Lung microvascular endothelial cell (primary cell): ENCODE results near the gene BTBD18. TPM values are rescaled to one million over a fixed set of nuclear protein-coding genes. Genes with fewer than 3 reads are reported as not detected.

Experiments used
- DNase-seq, 2 donors: peaks; one replicate each; pipeline versions ENCODE4 v3.0.0 to v3.0.0-alpha.2; 2010; ENCODE audit warnings: low read depth in 2 of 2
- total RNA-seq: library from RNA; depleted of rRNA; stranded (reverse); fragments of >200 nt; gene quantifications from 2 replicates; pipeline ENCODE4 v1.2.1, GENCODE V29; 2014

BTBD18 gene, protein sequence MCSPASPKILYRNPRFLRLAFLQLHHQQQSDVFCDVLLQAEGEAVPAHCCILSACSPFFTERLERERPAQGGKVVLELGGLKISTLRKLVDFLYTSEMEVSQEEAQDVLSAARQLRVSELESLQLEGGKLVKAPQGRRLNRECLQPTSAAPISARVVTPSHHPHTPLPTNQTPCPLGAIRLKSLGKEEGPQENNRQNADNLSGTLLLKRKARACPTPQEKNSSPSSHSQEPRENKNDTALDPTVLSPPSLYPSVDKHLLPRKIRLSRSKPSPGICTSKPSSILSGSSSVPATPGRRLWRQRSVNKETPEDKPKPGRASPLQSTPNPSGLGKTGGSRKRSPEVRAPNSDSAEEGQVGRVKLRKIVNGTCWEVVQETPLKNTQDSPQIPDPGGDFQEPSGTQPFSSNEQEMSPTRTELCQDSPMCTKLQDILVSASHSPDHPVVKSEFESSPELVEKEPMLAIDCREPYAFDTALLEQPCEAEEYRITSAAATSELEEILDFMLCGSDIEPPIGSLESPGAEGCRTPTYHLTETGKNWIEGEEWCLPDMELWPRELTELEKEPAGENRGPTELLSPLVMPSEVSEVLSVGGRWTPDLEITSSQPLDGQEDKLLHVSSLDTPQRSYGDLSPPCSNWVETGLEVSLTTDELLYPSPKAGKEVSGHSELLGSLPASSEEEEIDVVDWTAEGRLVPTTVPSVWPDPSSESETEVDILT
- not detected in 2 replicates for total RNA-seq

DNA sequence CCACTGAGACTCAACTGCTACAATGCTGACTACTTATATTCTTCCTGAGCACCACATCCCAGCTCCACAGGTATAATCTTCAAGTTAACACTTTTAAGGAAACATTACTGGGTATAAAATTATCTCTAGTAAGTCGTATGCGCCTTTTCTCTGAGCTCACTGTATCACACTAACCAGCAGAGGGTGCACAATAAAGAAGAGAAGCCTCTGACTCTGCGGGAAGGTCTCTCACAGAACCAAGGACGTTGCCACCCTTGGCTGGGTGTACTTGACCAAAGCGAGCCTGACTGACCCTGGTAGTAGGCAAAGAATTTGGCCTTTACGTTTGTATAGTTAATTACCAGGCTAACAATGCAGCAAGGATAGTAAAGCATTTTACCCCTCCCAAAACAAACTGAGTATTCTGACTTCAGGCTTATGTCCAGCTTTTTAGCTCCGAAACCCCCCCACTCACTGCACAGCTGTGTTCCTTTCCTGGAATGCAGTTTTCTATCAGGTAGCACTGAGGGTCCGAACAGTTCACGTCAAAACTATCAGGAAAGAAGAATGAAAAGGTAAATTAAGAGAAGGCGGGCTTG lies at the start of gene BTBD18:
Gene BTBD18 (minus strand): TSS at position 144 of the 578 bp plus-strand sequence. CDS start 631 bp downstream, outside the sequence.
- peak; percentile 70 to 78 for DNase-seq

DNA sequence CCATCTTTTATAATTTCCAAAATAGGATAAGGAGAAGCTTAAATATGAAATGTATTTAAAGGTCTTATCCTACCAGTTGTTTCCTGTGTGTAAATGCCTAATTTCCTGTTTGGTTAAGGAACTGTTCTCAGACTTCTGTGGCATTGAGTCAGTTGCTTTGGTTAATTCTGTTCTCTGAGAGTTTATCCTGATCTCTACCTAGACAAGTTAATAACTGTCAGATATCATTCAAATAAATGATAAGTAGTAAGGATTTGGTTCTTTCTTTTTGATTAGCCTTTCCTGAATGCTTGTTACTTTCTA lies 49.5 kb upstream of the BTBD18 start:
- DNase-seq = peak in 1 of 2 donors; percentile 77

DNA sequence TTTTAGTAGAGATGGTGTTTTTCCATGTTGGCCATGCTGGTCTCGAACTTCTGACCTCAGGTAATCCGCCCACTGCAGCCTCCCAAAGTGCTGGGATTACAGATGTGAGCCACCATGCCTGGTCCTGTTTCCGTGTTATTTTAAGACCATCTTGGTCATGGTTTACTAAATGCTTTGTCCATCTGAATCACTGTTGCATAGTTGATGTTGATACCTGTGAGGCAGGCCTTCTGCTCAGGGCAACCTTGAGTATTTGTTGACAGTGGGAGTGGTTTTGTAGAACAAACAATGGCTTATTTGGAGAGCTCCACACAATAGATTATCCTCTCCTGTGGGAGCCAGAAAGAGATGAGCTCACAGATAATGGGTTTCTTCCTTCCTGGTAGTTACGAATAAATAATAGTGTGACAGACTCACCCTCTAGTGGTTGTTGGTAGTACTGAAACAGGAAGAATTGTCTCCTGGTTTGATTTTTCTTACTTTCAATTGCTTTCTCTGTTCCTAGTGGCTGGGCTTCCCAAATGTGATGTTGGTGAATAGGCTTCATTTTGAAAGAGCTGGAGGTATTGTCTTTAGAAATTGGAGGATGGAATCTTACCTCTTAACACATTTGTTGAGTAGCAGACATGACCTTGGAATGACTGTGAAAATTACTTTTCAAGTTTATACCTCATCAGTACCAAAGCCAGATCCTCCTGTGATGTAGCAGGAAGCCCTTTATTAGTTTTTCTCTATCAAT lies 49.0 kb upstream of the BTBD18 start:
- DNase-seq = peak; percentile 85 to 90

DNA sequence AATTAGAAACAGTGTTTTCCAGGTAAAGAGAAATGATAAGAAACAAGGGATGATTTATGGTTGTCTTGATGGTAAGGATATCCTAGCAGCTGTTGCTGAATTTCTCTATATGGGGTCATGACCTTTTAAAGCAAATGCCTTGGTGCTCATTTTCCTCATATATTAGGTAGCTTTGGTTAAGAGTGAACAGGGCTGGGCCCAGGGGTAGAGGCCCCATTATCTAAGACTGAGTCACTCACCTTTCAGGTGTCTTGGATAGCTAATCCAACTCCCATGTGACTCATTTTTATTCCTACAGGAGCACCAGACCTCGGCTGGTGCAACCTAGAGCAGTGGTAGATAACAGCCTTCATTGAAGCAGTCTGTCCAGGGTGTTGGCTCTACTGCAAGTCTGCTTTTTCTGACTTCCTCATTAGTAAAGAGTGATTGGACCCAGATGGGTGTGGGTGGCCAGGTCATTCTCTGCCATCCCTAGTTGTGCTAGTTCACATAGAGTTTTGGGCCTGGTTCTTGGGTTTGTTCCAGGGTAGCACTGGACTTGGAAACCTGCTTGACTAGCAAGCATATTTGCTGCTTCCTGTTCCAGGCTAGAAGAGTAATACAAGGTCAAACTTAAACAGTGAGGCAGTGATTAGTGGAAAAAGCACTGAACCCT lies 47.4 kb upstream of the BTBD18 start:
- peak; percentile 35 to 72 for DNase-seq

DNA sequence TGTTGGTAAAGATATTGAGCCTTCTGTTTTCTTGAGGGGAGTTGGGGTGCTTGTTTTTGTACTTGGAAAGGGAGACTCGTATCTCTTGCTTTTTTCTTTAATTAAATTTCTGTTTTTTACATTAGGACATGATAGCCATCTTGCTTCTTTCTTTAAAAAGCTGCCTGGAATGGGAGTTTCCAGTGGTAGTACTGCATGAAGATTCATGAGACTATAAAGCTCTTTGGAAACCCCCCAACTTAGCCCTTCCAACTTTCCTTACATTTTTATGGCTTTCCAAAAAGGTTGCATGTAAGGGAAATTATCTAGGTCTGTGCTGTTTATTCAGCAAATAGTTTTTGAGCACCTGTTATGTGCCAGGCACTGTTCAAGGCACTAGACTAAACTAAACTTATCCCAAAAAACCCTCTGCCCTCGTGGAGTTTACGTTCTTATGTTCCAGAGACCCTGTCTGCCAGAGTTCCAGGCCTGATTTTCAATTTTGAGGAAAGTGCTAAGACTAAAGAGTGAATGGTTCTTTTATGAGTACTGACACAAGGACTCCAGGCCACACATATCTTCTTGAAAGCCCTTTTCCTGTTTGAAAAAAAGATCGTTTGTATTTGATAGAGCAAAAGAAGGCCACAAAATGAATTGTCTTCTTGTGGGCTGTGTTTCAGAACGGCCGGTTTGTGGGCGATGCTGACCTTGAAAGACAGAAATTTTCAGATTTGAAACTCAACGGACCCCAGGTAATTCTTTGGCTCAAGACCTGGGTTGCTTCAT lies 41.9 kb upstream of the BTBD18 start:
- no peak for DNase-seq

DNA sequence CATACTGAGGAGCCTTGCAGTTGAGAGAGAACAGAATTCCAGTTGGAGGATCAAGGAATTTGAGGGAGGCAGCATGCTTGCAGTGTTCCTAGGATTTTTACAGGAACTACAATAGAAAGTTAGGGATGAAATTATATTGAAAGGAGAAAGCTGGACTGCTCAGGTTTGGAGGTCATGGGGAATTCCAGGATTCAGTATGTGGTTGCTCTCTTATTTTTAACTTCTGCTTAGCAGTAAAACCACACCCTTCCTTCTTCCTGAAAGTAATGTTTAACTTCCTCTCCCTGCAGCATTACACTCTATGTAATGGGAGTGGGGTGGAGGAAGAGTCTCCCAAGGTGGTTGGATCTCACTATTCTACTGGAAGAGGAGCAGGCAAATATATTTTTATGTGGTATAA lies 41.3 kb upstream of the BTBD18 start:
- peak; percentile 22 to 77 for DNase-seq

DNA sequence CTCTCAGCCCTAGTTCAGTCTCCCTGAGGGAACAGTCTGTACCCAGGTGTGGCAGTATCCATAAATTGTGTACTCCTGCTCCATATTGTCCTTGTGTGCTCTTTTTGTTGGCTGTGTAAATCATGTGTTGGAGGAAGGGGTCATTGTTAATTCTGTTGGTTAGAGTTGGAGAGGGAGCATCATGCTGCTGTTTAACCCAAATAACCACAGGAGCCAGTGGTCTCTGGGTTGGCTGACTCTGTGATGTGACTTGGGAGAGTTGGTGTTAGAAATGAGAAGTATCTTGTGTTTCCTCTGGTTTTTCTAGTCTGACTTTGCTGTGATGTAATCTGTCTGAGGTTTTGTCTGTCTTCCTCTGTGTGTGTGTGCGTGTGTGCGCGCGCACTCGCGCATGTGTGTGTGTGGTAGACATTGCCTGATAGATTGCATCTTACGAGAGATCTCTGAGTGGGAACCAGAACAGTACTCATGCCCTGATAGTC lies 40.5 kb upstream of the BTBD18 start:
- DNase-seq = peak in 1 of 2 donors; percentile 85

DNA sequence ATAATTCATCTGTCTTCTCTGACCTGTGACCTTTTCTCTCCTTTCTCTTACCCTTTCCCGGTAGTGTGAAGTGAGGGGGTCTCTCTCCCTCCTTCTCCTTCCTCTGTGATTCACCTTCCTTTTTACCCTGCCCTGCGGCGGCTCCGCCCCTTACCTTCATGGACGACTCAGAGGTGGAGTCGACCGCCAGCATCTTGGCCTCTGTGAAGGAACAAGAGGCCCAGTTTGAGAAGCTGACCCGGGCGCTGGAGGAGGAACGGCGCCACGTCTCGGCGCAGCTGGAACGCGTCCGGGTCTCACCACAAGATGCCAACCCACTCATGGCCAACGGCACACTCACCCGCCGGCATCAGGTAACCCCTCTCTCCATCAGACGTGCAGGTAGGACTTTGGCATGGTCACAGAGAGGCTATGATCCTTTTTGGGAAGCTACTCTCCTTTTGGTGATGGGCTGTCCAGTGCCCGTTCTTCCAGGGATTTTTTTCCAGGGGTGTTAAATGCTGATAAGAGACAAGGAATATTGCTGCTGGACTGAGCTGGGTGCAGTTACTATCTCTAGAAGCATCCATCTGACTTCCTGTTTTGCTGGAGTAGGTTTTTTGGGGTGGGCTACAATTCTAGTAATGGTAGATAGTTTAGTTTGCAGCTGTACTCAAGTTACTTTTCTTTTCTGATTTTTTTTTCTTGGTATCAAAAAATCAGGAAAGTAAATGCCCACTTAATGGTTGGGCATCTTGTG lies 39.9 kb upstream of the BTBD18 start:
- no peak for DNase-seq

DNA sequence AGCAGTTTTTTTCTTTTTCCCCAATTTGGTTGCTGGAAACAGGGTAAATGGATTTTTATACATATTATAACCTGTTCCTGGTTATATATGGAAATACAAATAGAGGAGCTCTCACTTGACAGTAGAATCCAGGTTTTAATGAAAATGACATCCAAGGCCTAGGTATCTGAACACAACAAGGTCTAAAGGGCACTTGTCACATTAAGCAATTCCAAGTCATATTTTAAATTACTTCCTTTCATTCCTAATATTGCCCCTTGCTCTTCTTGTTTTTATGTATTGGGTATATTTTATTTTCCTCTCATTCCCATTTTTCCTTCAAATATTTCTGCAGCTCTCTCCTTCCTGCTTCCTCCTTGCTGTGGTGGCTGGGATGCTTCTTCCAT lies 37.1 kb upstream of the BTBD18 start:
- no peak for DNase-seq

DNA sequence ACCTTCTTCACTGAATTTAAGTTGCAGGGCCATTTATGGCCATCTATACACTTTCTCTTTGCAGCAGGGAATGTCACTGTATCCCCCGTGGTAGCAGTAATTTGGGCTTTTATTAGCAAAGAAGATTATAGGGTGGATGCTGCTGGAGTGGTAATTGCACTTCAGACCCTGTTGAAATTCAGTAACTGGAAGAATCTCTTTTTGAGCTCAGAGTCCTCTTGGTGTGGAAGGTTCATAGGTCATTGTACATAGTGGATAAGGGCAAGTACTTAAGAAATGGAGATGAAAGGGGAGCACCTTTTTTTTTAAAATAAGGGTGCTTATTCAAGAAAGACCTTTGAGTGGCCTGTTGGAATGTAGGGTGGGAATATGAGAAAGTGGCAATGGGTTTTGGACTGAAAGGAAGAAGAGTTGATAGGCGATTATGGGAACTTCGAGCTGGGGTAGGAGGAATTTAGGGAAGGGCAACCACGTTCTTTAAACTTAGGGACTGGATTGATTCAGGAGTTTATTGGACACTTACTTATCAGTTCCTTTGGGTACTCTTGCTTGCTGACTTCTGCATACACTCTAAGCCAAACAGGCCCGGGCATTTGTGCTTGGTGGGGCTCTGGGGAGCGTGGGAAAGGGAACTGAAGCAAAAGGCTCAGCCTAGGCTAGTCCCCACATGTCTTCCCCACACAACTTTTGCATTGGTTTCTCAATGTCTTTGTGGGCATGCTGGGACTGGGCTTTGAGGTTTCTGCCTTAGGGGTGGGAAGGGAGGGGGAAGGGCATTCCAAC lies 36.5 kb upstream of the BTBD18 start:
- no peak for DNase-seq

DNA sequence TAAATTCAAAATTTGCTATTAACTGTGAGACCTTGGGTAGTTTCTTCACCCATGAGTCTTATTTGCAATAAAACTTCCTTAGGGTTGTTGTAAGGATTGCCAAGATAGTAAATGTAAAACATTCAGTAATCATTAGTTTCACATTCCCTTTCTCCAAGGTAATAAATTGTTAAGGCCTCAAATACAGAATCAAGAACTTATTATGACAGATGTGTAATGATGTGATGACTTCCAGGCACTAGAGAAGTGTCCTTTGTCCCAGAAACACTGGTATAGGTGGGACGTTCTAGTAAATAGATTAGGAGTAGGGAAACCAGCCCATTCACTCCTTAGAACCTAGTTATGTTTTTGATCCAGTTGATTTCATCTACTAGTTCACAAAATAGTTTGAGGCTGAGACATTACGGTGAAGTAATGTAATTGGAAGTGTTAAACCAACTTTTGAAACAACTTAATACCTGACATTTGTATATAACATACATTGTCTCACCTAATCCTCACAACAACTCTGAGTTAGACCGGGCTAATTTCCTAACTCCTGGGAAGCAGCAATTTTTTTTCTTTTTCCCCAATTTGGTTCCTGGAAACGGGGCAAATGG lies 35.5 kb upstream of the BTBD18 start:
- no peak for DNase-seq

DNA sequence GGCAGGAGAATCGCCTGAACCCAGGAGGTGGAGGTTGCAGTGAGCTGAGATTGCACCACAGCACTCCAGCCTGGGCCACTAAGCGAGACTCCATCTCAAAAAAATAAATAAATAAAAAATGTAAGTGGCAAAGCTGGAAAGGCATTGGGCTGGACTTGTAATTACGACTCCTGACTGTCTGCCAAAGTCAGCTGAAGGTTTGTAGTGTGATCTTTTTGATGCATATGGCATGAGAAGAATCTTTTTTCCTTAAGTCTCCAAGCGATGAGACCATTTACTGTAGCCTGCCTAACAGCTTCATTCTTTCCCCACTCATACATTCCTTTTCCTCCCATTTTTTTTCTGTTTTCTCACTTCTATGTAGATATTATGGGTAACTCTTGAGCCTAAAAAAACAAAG lies 34.8 kb upstream of the BTBD18 start:
- DNase-seq = no peak

DNA sequence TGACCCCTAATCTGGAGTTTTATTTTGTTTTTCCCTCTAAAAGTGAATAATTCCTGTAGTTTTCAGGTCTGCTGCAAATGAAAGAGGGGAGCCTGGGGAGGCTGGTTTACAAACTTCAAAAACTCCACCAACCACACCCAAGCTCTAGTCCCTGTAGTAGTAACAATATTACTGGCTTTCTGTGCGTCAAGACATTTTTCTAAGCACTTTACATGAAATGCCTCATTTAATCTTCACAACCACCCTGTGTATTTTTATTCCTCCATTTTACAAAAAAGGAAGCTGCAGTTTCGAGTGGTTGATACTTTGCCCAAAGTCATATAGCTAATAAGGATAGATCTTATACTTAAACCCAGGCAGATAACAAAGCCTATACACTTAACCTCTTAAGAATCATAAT lies 33.5 kb upstream of the BTBD18 start:
- DNase-seq = no peak

DNA sequence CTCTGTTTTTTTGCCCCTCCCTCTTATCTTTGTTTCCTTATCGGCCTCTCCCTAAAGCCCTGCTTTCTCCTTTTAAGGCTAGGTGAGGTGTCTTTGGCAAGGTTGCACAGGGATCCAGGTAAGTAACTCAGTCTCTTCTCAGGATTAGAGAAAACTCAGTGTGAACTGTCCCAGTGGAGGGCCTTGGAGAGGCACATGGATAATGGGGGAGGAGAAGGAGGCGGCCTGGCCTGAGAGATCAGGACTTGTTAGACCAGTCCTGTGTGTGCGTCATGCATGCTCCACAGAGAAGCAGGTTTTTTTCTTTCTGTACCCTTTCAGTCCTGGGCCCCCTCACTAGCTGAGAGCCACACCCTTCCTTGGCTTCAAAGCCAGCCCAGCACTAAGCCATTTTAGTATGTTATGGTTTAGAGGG lies 29.9 kb upstream of the BTBD18 start:
- peak in 1 of 2 donors; percentile 77 for DNase-seq

DNA sequence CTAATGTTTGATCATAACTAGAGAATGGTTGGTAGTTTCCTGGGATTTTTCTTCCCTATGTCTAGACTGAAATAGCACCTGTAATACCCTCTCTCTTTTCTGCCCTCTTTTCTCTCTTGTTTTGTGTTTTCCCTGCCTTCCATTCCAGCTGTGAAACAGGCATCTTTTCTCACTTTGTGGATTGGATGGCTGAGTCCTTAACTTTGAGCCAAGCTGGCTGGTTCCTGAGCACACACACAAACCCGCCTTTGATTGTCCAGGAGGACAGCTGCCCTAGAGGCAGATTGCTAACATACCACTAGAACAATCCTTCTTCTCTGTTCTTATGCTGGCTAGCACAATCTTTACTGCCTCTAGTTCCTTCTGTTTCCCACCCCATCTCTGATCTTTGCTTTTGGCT lies 27.7 kb upstream of the BTBD18 start:
- peak; percentile 60 to 73 for DNase-seq

DNA sequence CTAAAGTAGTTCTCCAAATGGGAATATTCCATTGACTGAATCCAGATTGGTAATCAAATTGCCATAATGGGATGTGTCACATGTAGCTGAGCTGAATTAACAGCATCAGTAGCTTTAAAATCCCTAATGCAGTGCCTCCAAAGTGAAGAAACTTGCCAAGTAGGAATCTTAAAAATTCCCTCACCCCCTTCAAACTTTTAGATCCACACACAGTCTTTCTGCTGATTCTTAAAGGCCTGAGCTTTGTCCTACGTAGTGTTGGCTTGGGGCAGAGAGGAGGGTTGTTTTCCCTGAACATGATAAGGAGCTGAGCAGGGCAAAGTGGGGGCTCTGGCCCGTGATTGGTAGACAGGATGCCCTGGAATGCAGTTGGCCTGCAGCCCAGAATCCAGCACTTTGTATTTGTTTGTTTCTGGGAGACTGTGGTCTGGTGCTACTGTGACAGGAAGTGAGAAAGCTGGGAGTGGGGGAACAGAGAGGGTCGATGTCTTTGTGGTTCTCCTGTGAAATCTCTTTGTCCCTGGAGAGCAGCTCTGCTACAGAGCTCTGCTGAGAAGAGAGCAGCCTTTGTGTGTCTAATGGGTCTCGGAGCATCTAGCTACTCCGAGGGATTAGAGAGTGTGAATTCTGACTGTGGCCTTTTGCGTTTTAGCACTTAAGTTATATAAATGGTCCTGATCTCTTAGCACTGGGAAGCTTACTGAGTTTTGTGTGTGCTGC lies 26.9 kb upstream of the BTBD18 start:
- DNase-seq = peak; percentile 96 to 99

DNA sequence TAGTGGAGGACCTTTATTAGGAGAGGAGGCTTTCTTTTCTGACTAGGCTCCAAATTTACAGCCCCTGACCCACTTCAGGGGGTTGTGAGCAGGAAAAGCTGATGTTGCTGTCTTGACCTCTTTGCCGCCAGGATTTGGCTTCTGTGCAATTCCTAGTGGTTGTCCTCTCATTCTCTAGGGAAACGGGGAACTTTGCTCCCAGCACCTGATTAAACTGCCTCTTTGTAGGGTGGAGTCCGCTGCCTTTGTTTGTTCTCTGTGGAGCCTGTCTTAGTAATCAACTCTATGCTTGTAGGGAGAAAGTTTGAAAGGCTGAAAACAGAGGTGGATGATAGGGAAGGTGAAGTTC lies 26.3 kb upstream of the BTBD18 start:
- peak; percentile 70 to 76 for DNase-seq

DNA sequence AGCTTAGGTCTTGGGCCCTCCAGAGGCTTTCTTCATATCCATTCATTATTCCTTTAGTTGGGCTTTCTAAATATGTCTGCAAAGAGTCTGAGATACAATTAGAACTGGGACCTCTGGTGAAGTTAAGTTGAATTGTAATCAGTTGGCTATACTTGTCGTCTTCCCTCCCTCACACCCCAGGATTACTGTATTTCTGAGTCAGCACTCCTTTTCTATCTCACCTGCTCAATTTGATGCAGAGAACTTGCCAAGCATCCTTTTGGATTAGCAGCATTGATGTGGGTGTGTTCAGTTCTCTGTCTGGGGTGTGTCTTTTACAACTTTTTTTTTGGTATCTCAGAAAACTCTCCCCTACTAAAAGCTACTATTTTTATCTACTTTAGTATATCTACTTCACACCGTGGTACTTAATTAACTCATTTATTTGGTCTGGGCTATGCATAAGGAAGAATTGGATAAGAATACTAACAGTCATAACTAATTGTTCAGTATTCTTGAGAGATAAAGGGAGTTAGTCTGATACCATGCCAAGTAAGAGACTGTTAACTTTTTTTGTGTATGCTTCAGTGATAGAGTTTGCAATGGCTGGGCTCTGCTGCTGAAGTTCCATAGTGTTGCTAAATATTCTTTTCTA lies 25.1 kb upstream of the BTBD18 start:
- no peak for DNase-seq
